Measurements from ENCODE around the gene MALAT1.

DNA sequence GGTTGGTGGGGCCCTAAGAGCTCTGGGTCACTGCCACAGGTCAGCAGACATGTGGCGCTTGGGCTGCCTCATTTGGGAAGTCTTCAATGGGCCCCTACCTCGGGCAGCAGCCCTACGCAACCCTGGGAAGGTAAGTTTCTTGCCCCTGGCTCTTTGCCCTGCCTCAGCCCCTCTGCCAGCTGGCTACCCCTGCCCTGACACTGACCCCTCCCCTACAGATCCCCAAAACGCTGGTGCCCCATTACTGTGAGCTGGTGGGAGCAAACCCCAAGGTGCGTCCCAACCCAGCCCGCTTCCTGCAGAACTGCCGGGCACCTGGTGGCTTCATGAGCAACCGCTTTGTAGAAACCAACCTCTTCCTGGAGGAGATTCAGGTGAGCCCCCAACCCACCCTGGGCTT, 27.9 kb downstream of the MALAT1 start:
- TF ChIP-seq, protein P1, sequence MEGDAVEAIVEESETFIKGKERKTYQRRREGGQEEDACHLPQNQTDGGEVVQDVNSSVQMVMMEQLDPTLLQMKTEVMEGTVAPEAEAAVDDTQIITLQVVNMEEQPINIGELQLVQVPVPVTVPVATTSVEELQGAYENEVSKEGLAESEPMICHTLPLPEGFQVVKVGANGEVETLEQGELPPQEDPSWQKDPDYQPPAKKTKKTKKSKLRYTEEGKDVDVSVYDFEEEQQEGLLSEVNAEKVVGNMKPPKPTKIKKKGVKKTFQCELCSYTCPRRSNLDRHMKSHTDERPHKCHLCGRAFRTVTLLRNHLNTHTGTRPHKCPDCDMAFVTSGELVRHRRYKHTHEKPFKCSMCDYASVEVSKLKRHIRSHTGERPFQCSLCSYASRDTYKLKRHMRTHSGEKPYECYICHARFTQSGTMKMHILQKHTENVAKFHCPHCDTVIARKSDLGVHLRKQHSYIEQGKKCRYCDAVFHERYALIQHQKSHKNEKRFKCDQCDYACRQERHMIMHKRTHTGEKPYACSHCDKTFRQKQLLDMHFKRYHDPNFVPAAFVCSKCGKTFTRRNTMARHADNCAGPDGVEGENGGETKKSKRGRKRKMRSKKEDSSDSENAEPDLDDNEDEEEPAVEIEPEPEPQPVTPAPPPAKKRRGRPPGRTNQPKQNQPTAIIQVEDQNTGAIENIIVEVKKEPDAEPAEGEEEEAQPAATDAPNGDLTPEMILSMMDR (IDR thresholded peaks at IDR 0.05): no peak
- no peak for TF ChIP-seq POLR2A (IDR thresholded peaks at IDR 0.05)
